Stimulated activated CD4-positive, alpha-beta T cell treated with anti-CD3 and anti-CD28 coated beads, TNF-alpha, amount 100 ng/mL, for 24 hours (primary cell): ENCODE results near the gene BTBD17.
A peak's percentile ranks its signal among the peaks of the same experiment; 100 is the strongest.

ENCODE experiments used
- DNase-seq, 3 experiments: peaks; one replicate each; pipeline ENCODE4 v3.0.0-alpha.2; 2020; ENCODE audit warnings: low read depth in 3 of 3

The BTBD17 gene

GRCh38 chr17:74359916-74360315 is 1.8 kb downstream of the BTBD17 start:
- DNase-seq, result no peak

GRCh38 chr17:74358697-74359096 is 3.0 kb downstream of the BTBD17 start:
- no peak for DNase-seq

GRCh38 chr17:74357466-74357809 is 4.2 kb downstream of the BTBD17 start:
- no peak for DNase-seq

GRCh38 chr17:74356646-74357465 is 4.8 kb downstream of the BTBD17 start:
- DNase-seq, result no peak

DNA sequence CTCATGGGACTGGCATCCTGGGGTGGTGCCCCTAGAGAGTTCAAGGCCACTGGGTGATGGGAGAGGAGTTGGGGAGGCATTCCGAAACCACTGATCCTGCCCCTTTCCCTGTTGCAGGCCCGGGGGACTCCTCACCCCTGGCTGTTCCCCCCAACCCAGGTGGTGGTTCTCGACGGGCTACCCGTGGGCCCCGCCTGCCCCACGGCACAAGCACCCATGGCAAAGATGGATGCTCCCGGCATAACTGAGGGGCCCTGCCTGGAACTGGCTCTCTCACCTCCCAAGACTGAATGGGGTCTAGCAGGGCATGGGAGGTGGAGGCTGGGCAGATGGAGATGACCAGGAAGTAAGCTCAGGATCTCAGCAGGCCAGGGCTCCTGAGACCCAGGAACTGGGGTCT is 6.6 kb downstream of the BTBD17 start:
- no peak for DNase-seq

GRCh38 chr17:74354561-74354960 is 7.1 kb downstream of the BTBD17 start:
- no peak for DNase-seq

GRCh38 chr17:74354123-74354522 is 7.5 kb downstream of the BTBD17 start:
- DNase-seq, result peak in 2 of 3 experiments; percentile 22 to 68

GRCh38 chr17:74353446-74354060 is 8.1 kb downstream of the BTBD17 start:
- no peak for DNase-seq

GRCh38 chr17:74351552-74352210 is 10.0 kb downstream of the BTBD17 start:
- peak in 1 of 3 experiments; percentile 27 for DNase-seq

DNA sequence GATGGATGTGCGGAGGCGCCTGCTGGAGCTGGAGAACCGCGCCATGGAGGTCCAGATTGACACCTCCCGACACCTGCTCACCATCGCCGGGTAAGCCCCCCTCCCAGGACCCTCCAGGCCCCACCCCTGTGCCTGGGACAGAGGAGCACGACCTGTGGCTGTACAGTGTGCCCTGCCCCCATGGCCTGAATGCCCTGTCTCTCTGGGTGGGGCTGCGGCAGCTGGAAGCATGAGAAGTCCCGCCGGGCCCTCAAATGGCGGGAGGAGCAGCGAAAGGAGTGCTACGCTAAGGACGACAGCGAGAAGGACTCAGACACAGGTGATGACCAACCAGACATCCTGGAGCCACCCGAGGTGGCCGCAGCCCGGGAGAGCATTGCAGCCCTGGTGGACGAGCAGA is 11.2 kb downstream of the BTBD17 start:
- no peak for DNase-seq

GRCh38 chr17:74349120-74349519 is 12.5 kb downstream of the BTBD17 start:
- no peak for DNase-seq

- DNase-seq, result no peak
These were observed 14.0 kb downstream of the BTBD17 start for GRCh38 chr17:74347646-74348045.

- DNase-seq, result no peak
These were observed 16.0 kb downstream of the BTBD17 start for GRCh38 chr17:74345433-74346241.

- DNase-seq, result no peak
These were observed 17.0 kb downstream of the BTBD17 start for GRCh38 chr17:74344658-74345057.

GRCh38 chr17:74343526-74344284 is 18.0 kb downstream of the BTBD17 start:
- no peak for DNase-seq

DNA sequence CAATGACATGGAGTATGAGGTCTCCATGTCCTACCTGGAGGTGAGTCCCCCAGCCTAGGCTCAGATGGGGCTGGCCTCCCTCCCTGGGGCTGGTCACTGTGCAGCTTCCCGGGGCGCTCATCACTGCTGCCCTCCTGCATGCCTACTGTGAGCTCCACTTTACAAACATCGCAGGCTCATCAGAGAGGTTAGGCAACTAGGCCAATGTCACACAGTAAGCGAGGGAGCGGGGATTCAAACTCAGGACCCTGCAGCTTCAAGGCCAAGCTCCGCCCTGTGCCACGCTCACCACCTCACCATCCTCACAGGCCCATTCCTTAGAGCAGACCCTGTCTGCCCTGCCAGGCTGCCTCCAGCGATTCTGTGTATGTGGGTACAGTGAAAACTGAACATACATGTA is 18.5 kb downstream of the BTBD17 start:
- no peak for DNase-seq

- DNase-seq, result no peak
These were observed 19.4 kb downstream of the BTBD17 start for GRCh38 chr17:74342224-74342623.

- no peak for DNase-seq
These were observed 21.1 kb downstream of the BTBD17 start for GRCh38 chr17:74340470-74341023.

DNA sequence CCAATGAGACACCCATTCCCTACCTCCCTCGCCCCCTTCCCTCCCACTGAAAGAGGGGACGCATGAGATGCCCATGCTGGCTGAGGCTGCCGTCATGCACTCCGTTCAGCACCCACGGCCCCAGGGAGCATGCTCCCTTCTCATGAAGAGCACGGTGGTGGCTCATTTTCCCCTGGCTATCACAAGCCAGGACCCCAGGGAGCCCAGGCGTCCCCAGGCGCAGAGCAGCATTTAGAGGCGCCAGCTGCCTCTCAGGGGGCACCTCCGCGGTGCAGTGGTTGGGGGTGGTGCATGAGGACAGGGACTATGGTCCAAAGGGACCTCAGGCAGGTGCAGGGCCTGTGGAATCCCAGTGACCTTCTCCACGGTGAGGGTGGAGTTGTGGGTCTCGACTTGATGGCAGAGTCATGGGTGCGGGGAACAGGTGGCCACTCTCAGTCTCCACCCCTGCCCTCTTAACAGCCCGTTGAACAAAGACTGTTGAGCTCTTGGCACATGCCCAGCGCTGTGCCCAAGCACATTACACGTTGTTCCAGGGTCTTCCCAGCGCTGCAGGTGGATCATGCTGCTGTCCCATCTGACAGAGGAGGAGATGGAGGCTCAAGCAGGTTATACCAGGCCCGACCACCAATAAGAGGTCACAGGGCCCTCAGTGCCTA is 22.0 kb downstream of the BTBD17 start:
- DNase-seq, result no peak

DNA sequence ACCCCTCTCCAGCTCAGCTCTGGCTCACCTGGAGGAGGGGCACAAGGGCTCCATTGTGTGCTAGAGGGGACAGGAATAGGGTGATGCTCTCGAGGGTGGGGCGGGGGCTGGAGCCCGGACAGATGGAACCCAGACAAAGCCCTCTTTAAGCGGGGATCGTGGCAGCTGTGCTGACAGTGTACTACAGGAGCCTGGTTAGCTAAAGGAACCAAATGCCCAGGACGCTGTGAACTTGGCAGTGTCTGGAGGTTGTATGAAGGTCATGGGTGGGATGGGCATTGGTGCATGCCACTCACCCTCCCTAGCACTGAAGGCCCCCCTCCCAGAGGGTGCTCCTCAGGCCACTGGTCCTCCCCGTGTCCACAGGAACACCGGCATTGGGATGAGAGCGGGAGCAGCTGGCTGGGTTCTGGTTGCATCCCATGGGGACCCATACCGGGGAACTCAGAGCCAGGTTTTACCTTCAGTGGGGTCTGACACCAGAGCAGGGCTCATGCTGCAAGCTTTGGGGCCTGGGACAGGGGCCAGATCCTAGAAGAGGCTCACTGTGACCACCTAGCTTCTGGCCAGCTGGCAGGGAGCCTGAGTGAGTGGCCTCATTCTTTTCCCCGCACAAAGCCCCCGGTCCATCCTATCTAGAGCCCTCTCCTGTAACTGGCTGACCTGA is 23.7 kb downstream of the BTBD17 start:
- DNase-seq, result no peak
